NCI-H2196 (cell line): ENCODE data around the gene FOLR2.

Experiments used
- DNase-seq: peaks from one replicate; lab custom pipeline; 2025; ENCODE audit not compliant: unreplicated experiment; lab: John Stamatoyannopoulos, UW

Gene FOLR2

DNA sequence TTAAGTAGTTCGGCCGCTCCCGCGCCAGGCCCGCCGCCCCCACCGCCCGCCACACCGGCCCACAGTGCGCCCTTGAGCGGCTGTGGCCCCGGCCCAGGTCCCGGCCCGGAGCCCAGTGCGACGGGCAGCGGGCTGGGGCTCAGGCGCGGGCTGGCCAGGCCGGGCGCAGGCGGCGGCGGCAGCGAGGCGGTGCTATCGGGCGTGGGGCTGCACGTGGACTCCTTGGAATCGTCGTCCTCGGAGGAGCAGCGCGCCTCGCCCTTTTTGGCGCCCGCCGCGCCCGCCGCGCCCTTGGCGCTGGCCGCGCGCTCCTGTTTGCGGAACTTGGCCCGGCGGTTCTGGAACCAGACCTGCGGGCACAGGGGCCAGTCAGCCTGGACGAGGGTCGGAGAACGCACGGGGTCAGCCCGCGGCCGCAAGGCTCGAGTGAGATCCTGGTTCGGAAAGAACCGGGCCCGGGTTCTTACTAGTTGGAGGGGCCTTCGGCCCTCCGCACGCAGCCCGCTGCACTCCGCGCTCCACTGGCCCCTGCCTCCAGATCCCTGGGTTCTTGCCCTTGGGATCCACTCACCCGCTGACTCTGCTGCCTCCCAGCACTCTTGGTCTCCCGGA lies 23.4 kb downstream of the FOLR2 start:
- peak; percentile 73 for DNase-seq

DNA sequence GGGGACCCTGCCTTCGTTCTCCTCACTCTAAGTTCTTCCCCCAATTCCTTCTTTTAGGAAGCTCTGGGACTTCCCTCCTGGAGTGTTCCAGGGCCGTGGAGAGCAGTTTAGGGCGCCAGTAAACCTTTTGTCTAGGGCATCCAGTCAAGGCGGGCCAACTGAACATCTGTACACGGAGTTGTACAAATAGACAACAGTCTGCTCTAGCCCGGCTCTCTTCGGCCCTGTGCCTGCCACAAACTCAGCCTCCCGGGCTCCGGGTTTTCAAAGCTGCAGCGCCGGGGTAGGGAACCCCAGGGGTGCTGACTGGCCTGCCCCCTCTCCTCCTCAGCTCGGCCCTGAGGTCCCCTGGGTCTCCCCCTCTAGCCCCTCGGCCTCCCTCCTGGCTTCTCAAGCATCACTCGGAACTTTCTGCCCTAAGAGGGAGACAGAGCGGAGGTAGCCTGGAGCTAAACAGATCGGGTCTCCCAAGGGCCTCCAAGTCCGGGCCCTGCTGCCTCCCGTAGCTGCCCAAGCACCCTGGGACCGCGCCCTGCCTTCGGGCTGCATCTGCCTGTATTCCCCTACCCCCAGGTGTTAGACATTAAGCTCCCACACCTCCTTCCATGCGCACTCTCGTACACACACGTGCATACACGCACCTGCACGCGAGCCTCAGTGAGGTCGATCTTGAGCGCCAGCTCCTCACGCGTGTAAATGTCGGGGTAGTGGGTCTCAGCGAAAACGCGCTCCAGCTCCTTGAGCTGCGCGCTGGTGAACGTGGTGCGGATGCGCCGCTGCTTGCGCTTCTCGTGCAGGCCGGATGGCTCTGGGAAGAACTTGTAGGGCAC lies 24.1 kb downstream of the FOLR2 start:
- no peak for DNase-seq

DNA sequence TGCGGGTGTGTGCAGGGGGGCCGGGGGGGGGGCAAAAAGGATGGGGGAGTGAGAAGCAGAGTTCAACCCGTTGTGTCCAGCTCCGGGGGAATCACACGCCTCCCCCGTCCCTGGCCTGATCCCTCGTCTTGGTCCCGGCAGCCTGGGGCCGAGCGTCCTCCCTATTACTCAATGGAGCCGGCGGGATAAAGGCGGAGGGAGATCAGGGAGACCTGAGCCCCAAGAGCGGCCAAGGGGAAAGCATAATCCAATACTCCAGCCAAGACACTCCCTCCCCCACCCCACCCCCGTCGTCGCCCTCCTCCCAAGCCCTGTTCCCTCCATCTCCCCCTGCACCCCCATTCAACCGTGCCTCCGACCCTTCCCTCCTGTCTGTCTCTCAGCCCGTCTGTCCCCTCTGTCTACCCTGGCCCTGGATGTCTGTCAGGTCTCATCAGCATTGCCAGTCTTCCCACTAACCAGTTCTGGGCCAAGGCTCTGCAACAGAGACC lies 24.7 kb downstream of the FOLR2 start:
- DNase-seq: no peak

DNA sequence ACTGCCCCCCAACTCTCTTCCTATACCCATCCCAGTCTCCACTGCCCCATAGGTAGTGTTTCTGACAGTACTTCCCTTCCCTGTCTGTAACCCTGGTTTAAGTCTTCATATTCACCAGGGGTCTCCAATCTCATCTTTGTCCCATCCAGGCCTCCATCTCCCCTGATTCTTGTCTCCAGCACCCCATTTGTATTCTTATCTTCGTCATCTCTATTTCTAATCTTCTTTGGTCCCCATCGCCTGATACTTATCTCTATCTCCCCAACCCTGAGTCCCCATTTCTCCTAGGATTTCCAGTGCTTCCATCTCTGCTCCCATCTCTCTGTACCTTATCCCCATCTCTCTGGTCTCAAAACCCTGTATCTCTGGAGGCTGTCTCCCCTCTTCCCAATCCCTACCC lies 25.5 kb downstream of the FOLR2 start:
- no peak for DNase-seq

DNA sequence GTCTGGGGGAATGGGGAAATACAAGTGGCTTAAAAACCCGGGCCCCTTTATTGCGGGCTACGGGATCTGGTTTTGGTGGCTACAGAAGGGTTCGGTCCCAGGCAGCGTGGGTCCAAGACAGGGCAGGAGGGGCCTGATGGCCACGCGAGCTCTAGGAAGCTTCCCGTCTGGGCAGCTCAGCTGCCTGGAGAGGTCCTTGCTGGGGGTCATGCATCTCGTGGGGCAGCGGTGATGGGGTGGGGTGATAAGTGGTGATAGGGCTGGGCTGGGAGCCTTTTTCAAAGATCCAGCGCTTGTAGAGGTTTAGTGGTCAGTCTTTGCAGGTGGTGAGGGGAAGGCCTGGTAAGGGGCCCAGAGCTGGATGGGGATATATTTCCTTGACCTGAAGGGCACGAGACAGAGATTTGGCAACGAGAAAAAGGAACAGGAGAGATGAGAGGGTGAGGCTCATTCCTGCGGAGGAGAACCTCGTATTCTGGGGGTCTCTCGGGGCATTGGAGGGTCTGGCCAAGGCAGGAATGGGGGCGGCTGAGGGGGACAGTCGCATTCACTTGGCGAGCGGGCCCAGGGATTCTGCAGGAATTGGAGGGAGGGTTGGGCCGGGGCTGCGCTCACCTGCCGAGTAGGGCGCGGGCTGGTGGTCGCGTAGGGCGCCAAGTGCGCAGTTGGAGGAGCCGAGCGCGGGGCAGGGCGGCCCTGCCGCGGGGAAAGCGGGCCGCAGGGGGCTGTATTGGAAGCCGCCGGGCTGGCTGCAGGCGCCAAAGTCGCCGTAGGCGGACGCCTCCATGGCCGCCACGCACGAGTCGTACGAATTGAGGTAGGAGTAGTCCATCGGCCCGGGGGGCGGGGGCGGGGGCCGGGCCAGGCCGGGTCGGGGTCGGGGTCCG lies 26.8 kb downstream of the FOLR2 start:
- DNase-seq: no peak

DNA sequence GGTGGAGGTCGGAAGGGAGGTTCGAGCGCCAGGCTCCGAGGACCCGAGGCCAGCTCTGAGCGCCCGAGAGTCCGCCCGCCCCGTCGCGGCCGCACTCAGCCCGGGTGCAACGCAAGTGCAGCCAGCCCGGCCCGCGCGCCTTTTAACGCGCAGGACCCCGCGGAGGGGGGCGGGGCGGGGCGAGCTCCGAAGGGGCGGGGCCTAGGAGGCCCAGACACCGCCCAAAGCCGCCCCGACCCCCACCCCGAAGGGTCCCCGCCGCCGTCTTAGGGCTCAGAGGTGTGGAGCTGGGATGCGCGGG lies 27.4 kb downstream of the FOLR2 start, which contains the start of gene PHOX2A:
PHOX2A (minus strand) TSS at position 117 of the 301 bp plus-strand sequence. CDS start 172 bp downstream, outside the sequence.
- DNase-seq: no peak

DNA sequence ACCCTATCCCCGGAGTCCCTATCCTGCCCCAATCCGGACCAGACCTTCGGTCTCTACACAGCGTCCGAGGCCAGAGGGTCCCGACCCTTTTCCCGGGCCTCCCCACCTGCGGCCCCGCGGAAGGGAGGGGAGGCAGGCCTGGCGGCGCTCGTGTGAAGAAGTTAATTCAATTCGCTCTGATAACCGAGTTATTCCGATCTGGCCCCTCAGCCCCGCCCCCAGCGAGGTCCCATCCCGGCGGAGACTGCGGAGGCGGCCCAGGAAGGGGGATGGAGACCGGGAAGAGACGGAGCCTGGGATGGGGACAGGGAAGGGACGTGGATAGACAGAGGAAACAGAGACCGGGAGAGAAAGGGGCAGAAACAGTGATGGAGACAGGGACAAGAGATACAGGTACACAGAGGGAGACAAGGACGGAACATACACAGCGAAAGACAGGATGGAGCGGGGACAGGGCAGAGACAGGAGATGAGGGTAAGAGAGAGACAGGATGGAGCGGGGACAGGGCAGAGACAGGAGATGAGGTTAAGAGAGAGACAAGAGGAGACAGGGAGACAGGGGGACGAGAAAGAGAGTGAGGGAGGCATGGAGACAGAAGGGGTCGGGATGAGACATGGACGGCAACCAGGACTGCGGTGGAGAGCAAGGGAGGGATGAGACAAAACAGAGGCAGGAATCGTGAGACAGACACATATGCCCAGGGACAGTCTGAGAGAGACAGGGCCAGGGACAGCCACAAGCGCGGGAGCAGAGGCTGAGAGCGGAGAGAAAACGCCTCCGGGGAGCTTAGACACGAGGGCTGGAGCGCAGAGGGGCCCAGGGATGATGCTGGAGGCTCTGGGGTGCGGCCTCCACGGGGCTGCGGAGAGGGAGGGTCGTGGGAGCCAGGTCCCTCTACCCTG lies 28.0 kb downstream of the FOLR2 start:
- DNase-seq: no peak

DNA sequence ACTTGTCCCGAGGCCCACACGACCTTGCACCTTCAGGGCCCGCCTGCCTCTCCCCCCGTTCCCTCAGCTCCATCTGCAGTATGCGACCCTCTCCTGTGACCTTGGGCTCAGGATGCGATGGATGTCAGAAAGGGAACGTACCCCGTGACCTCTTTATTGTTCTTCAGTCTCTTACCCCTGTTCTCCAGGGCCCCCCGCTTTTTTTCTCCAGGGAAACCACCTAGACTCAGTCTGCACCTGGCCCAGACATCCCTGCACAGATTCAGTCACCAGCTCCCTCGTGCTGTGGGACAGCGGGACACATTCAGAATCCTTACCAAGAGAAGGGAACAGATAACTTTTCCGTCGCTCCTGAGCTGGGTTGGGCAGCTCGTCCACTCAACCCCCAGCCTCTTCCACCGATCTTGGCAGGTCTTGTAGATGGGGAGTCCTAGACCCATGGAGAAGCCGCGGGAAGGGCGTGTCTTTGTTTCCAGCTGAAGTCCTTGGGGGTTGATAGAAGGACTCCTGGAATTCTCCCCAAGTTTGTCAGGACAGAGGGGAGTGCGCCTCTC lies 28.7 kb downstream of the FOLR2 start:
- DNase-seq: no peak

DNA sequence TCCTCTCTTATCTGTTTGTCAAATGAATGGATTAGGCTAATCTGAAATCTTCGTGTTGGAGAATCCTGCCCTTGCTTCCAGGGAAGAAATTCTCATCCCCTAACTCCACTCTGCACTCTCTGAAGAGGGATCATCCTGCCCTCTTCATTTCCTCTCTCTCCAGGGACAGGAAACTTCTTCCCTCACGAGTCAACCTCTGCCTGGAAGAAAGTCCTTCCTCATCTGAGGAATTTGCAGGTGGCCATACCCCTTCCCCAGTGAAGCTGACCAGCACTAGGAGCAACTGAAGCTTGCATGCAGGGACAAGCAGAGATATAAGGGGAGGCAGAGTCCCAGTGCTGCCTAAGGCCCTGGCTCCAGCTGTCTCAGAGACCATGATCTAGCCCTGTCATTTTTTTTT lies 31.0 kb downstream of the FOLR2 start:
- DNase-seq: no peak

DNA sequence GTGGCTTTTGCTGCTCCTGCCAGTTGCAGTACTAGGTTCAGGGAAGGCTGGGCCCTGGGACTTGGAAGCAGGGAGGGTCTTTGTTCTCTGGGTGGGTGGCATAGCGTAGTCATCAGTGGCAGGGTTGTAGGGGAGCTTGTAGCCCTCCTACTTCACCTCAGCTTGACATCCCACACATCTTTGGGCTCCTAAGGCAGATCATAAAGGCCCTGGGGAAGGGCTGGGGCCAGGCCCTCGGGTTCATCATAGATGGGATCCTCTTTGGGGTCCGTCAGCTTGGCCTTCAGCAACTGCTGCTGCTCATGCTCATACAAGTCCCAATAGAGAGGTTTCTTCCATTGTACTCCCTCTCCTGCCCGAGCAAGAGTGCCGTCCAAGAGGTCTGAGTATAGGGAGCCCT lies 33.4 kb downstream of the FOLR2 start:
- DNase-seq: no peak

DNA sequence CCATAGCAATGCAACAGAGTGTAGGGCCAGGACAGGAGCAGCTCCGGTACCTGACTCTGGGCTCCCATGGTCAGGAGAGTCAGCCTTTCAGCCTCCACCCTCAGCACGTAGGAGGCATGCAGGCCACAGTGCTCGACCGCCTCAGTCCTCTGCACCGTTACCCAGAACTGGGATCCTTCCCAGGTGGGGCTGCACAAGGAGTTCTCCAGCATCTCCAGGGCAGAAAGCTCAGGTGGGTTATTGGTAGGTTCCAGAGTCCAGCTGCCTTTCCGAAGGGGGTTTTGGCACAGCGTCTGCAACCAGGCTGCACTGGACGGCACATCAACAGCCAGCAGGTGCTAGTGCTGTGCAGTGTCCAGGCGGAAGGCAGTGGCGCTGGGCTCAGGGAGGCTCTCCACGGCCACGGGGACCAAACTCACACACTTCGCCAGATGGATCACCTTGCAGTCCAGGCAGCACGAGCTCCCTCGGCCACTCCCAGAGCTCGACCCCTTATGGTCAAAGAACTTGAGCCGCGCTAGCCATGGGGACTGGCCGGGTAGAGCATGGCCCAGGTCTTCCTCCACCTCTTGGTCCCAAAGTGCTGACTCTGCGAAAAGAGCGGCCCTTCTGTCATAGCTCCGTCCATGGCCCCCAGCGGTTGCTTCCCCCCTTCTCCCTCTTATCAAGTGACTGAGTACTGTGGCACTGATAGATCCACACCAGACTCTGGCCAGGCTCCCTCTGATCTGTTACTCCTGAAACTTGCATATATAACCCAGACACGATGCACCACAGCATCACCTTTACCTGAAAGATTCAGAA lies 34.3 kb downstream of the FOLR2 start:
- no peak for DNase-seq

DNA sequence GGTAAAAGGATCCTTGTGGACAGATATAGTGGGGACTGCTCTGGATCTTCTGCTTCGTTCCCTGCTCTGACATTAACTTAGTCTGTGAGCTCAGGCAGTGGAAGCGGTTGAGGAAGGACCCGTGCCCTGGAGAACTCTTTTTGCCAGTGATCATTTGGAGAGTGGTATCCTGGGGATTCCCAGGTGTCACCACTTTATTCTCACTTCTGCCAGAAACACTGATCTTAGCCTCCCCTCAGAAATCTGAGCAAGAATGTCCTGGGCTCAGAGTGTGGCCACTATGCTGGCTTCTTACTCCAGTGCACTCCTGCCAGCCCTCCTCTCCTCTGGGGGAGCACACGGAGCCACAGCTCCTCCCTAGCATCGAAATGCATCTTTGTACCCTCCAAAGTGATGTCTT lies 35.0 kb downstream of the FOLR2 start:
- no peak for DNase-seq

DNA sequence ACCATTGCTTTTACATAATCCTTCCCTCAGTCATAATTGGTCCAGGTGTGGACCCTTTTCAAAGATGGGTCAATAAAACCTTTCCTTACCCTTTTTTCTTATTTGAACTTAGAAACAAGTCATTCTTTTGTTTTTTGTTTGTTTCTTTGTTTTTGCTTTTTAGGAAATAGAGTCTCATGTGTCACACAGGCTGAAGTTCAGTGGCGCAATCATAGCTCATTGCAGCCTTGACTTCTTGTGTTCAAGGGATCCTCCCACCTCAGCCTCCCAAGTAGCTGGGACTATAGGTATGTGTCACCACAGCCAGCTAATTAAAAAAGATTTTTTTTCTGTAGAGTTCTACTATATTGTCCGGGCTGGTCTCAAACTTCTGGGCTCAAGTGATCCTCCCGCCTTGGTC lies 36.8 kb downstream of the FOLR2 start:
- DNase-seq: no peak

DNA sequence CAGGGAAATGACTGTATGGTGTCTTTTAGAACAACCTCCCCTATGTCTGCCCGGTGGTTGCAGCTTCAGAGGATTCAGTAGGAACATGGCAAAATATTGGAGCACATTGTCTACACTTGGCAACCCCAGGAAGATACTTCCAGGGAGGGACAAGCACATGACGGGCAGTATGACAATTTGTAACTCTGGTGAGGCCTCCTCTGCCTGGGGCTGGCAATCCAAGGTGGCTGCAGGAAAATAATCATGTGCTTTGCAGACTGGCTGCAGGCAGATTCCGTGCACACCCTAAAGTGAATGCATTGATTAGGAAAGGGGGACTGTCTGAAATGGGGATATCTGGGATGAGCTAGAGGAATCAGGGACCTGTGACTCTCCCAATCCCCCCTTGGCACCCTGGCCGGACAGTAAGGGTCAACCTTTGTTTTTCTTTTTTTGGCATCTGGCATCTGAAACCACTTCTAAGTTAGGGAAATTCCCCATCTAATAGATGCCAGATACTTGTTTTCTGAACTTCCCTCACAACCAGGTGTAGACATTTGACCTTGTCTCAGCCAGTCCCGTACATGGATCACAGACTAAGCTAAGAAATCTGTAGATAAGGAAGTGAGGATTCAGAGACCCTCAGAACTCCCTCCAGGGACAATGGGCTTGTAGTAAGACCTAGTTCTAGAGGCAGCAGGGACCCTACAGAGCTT lies 37.9 kb downstream of the FOLR2 start:
- no peak for DNase-seq

DNA sequence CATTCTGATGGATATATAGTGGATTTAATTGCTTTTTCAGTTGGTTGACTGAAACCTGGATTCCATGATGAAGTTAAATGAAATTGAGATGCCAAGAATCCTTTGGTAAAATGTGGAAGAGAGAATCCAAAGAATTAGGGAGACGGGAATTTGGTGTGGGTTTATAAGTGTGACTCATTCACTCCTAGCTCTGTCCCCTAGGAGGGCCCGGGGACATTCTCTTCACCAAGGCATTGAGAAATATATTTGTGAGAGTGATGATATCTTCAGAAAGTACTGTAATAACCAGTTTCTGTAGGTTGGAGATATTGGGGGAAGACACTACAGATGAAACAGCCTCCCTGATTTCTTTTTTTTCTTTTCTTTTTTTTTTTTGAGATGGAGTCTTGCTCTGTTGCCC lies 41.0 kb downstream of the FOLR2 start:
- no peak for DNase-seq

DNA sequence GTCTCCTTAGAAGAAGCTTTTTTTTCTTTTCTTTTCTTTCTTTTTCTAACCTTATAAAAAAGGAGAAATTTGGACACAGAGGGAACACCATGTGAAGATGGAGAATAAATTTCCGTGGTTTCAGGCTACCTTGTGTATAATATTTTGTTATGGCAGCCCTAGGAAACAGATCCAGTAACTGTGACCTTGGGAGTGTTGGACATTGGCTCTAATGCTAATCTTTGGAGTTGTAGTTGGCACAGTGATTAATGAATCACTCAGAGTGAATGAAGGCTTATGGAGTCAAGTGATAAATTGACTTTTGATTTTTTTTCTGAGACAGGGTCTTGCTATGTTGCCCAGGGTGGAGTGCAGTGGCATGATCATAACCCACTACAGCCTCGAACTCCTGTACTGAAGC lies 42.9 kb downstream of the FOLR2 start:
- no peak for DNase-seq

DNA sequence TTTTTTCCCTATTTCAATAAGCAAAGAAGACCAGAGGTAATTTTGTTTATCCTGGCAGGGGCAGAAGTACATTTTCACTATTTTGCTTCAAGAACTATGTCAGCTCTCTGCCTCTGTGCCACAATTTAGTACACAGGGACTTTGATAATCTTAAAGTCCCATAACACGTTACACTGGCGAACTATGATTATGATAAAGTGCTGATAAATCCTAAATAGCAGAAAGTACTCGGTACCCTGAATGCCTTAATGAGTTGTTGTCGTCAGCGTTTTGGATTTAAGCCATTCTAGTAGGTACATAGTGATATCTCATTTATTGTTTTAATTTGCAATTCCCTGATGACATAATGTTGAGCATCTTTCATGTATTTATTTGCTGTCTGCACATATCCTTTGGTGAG lies 44.0 kb downstream of the FOLR2 start:
- DNase-seq: no peak

DNA sequence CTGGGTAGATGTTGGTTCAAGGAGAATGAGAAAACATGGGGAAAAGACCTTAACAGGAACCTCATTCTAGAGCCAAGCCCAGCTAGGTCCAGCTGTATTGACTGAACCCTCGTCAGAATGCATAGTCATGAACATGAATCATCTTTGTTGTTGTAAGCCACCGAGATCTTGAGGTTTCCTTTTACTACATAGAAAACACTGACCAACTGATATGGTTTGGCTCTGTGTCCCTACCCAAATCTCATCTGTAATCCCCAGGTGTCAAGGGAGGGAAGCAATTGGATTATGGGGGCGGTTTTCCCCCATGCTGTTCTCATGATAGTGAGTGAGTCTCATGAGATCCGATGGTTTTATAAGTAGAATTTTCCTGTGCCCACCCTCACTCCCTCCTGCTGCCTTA lies 46.8 kb downstream of the FOLR2 start:
- no peak for DNase-seq

DNA sequence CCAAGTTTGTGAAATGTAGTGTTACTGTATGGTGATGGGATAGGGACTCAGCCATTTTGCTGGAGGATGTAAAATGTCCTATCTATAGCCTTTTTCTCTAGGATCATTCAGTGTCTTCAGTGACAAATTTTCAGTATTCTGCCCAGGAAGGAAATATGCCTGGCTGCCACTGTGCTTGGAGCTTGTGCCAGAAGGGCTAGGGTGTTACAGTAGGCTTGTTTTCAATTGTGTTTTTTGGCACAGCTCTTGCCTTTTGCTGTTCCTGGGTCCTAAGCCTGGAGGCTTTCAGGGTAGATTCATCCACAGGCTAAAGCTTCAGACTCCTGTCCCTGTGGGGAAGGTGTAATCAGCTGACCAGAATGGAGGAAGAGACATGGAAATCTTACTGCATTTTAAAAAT lies 49.4 kb downstream of the FOLR2 start:
- DNase-seq: no peak
